Mucosa of rectum (tissue), 2 donors: ENCODE results near the gene HMG20B.

Source experiments
- H3K27ac ChIP-seq, 2 donors: one replicate each; pipeline ENCODE4 v1.7.0; 2013; ENCODE audit warnings: inconsistent platforms in 2 of 2, low read depth in 2 of 2, low read length in 2 of 2
- H3K27me3 ChIP-seq, 2 donors: one replicate each; pipeline ENCODE4 v1.7.0; 2013; ENCODE audit warnings: low read length in 2 of 2; ENCODE audit not compliant: control insufficient read depth in 2 of 2, insufficient read depth in 2 of 2
- H3K36me3 ChIP-seq, 2 donors: one replicate each; pipeline ENCODE4 v1.7.0; 2013; ENCODE audit warnings: low read length in 2 of 2; ENCODE audit not compliant: control insufficient read depth in 2 of 2, insufficient read depth in 2 of 2
- H3K4me1 ChIP-seq, 2 donors: one replicate each; pipeline ENCODE4 v1.7.0; 2013; ENCODE audit warnings: low read length in 2 of 2, mild to moderate bottlenecking in 1 of 2; ENCODE audit not compliant: control insufficient read depth in 2 of 2, insufficient read depth in 2 of 2
- H3K4me3 ChIP-seq, 2 donors: one replicate each; pipeline ENCODE4 v1.7.0; 2013; ENCODE audit warnings: low read length in 2 of 2
- H3K9ac ChIP-seq, 2 donors: one replicate each; pipeline ENCODE4 v1.7.0; 2013; ENCODE audit warnings: low read length in 2 of 2, low read depth in 1 of 2, mild to moderate bottlenecking in 1 of 2
- H3K9me3 ChIP-seq, 2 donors: one replicate each; pipeline ENCODE4 v1.7.0; 2013; ENCODE audit warnings: low read length in 2 of 2; ENCODE audit not compliant: control insufficient read depth in 2 of 2
- donor health status: healthy.
- donor health status: Normal muscosa, but diverticular disease.

The HMG20B gene

GRCh38 chr19:3595521-3596061 lies 22.8 kb downstream of the HMG20B start:
- H3K4me3 ChIP-seq = no peak overlapping the region
- no peaks in the 10 kb centered on the region for H3K36me3 ChIP-seq
- peaks cover 0 to 2% of the 10 kb centered on the region in 2 donors for H3K27me3 ChIP-seq
- no peak overlapping the region for H3K27ac ChIP-seq
- no peaks in the 10 kb centered on the region for H3K4me1 ChIP-seq
- H3K9me3 ChIP-seq = no peaks in the 10 kb centered on the region
- no peak overlapping the region for H3K9ac ChIP-seq

- Histone ChIP-seq H3K4me1 (no peaks in the 10 kb centered on the region), H3K9me3 (no peaks in the 10 kb centered on the region), H3K27me3 (peaks cover 0 to 2% of the 10 kb centered on the region in 2 donors), H3K36me3 (no peaks in the 10 kb centered on the region), H3K4me3 (no peak overlapping the region), H3K9ac (no peak overlapping the region), H3K27ac (no peak overlapping the region)
These were observed 27.0 kb downstream of the HMG20B start for GRCh38 chr19:3599776-3600187.

- no peak overlapping the region for H3K27ac ChIP-seq
- H3K9me3 ChIP-seq = no peaks in the 10 kb centered on the region
- no peak overlapping the region for H3K9ac ChIP-seq
- no peaks in the 10 kb centered on the region for H3K36me3 ChIP-seq
- peaks cover 0 to 6% of the 10 kb centered on the region in 2 donors for H3K27me3 ChIP-seq
- H3K4me1 ChIP-seq = peaks cover 2 to 4% of the 10 kb centered on the region in 2 donors
- H3K4me3 ChIP-seq = no peak overlapping the region
These were observed 28.3 kb downstream of the HMG20B start for GRCh38 chr19:3601021-3601420.

- Histone ChIP-seq H3K4me1 (peaks cover 3 to 7% of the 10 kb centered on the region in 2 donors), H3K9ac (no peak overlapping the region), H3K27me3 (peaks cover 0 to 5% of the 10 kb centered on the region in 2 donors)
These were observed 30.5 kb downstream of the HMG20B start for GRCh38 chr19:3603121-3603811.

GRCh38 chr19:3604227-3604986 lies 31.7 kb downstream of the HMG20B start:
- H3K9me3 ChIP-seq = no peaks in the 10 kb centered on the region
- H3K36me3 ChIP-seq = no peaks in the 10 kb centered on the region
- H3K9ac ChIP-seq = no peak overlapping the region
- peaks cover 3 to 7% of the 10 kb centered on the region in 2 donors for H3K4me1 ChIP-seq
- no peak overlapping the region for H3K4me3 ChIP-seq
- peaks cover 0 to 5% of the 10 kb centered on the region in 2 donors for H3K27me3 ChIP-seq
- no peak overlapping the region for H3K27ac ChIP-seq

More at GRCh38 chr19:3603121-3603811, 30.5 kb downstream of the HMG20B start:
- Histone ChIP-seq H3K4me3 (no peak overlapping the region), H3K36me3 (no peaks in the 10 kb centered on the region), H3K27ac (peak overlapping the region in 1 of 2 donors; percentile 37), H3K9me3 (no peaks in the 10 kb centered on the region)

GRCh38 chr19:3604987-3605343 lies 32.2 kb downstream of the HMG20B start:
- H3K4me1 ChIP-seq = peaks cover 3 to 7% of the 10 kb centered on the region in 2 donors
- H3K9ac ChIP-seq = no peak overlapping the region
- H3K27ac ChIP-seq = no peak overlapping the region
- H3K27me3 ChIP-seq = peaks cover 0 to 5% of the 10 kb centered on the region in 2 donors
- peak overlapping the region in 1 of 2 donors; percentile 53 for H3K4me3 ChIP-seq
- no peaks in the 10 kb centered on the region for H3K36me3 ChIP-seq
- no peaks in the 10 kb centered on the region for H3K9me3 ChIP-seq

GRCh38 chr19:3605361-3605760 lies 32.6 kb downstream of the HMG20B start:
- H3K36me3 ChIP-seq = no peaks in the 10 kb centered on the region
- peak overlapping the region in 1 of 2 donors; percentile 38 for H3K27ac ChIP-seq
- H3K9ac ChIP-seq = no peak overlapping the region
- H3K27me3 ChIP-seq = peaks cover 0 to 5% of the 10 kb centered on the region in 2 donors
- peaks cover 3 to 7% of the 10 kb centered on the region in 2 donors for H3K4me1 ChIP-seq
- peak overlapping the region in 1 of 2 donors; percentile 64 for H3K4me3 ChIP-seq
- H3K9me3 ChIP-seq = no peaks in the 10 kb centered on the region

- H3K27ac ChIP-seq = peak overlapping the region in 1 of 2 donors; percentile 38
- H3K4me3 ChIP-seq = peak overlapping the region; percentile 26 to 64
- no peaks in the 10 kb centered on the region for H3K9me3 ChIP-seq
- H3K27me3 ChIP-seq = peaks cover 0 to 5% of the 10 kb centered on the region in 2 donors
- peak overlapping the region in 1 of 2 donors; percentile 32 for H3K9ac ChIP-seq
- H3K36me3 ChIP-seq = no peaks in the 10 kb centered on the region
- H3K4me1 ChIP-seq = peaks cover 3 to 7% of the 10 kb centered on the region in 2 donors
These were observed 33.0 kb downstream of the HMG20B start for GRCh38 chr19:3605770-3606169.

- Histone ChIP-seq H3K9me3 (no peaks in the 10 kb centered on the region), H3K4me3 (peak overlapping the region; percentile 26 to 64), H3K27me3 (peaks cover 0 to 5% of the 10 kb centered on the region in 2 donors), H3K4me1 (peaks cover 3 to 7% of the 10 kb centered on the region in 2 donors), H3K9ac (peak overlapping the region in 1 of 2 donors; percentile 32), H3K36me3 (peaks cover 2% of the 10 kb centered on the region in 2 donors), H3K27ac (peak overlapping the region in 1 of 2 donors; percentile 38)
These were observed 33.5 kb downstream of the HMG20B start for GRCh38 chr19:3606174-3606689.
